ENCODE data around the gene TMEM109. TPM values are rescaled to one million over a fixed set of nuclear protein-coding genes. Genes with fewer than 3 reads are reported as not detected.

TMEM109 gene
- polyA plus RNA-seq, 4 donors: 88.8 to 116 (median 91.3) TPM

GRCh38 chr11:60960405-60960804 is 46.4 kb downstream of the TMEM109 start:
- DNase-seq (ENCODE audit: low read depth in 4 of 4, low spot score in 3 of 4): no peak

GRCh38 chr11:60964801-60965200 is 50.8 kb downstream of the TMEM109 start:
- no peak for DNase-seq (ENCODE audit: low read depth in 4 of 4, low spot score in 3 of 4)

GRCh38 chr11:60966890-60967289 is 52.9 kb downstream of the TMEM109 start:
- DNase-seq (ENCODE audit: low read depth in 4 of 4, low spot score in 3 of 4): no peak

GRCh38 chr11:60968223-60968622 is 54.3 kb downstream of the TMEM109 start:
- no peak for DNase-seq (ENCODE audit: low read depth in 4 of 4, low spot score in 3 of 4)

- DNase-seq (ENCODE audit: low read depth in 4 of 4, low spot score in 3 of 4): no peak
Measured at GRCh38 chr11:60970369-60970774, 56.4 kb downstream of the TMEM109 start.

- no peak for DNase-seq (ENCODE audit: low read depth in 4 of 4, low spot score in 3 of 4)
Measured at GRCh38 chr11:60970890-60971289, 56.9 kb downstream of the TMEM109 start.

- DNase-seq (ENCODE audit: low read depth in 4 of 4, low spot score in 3 of 4): no peak
Measured at GRCh38 chr11:60971520-60971919, 57.6 kb downstream of the TMEM109 start, which contains the start of gene CD6. Gene CD6 (plus strand): TSS chr11:60971680. CDS start chr11:60971866, 186 bp downstream.

- no peak for DNase-seq (ENCODE audit: low read depth in 4 of 4, low spot score in 3 of 4)
Measured at GRCh38 chr11:60972182-60973030, 58.4 kb downstream of the TMEM109 start.

Other genes with a start within 250 kb of the TMEM109 start
- gene MS4A8, start 214.5 kb upstream of the TMEM109 start, polyA plus RNA-seq (ENCODE audit: insufficient read length in 4 of 4): not detected
- not detected for gene MS4A18, start 189.4 kb upstream of the TMEM109 start, polyA plus RNA-seq (ENCODE audit: insufficient read length in 4 of 4)
- gene MS4A15, start 157.3 kb upstream of the TMEM109 start, polyA plus RNA-seq (ENCODE audit: insufficient read length in 4 of 4): not detected
- gene MS4A10, start 128.8 kb upstream of the TMEM109 start, polyA plus RNA-seq (ENCODE audit: insufficient read length in 4 of 4): under 1 TPM in 2 of 4 donors, not detected in 2; 0.13 to 0.31 TPM
- 10 to 100 TPM; 13.1 to 23.7 (median 18.5) TPM for gene CCDC86, start 72.0 kb upstream of the TMEM109 start, polyA plus RNA-seq (ENCODE audit: insufficient read length in 4 of 4)
- under 1 TPM; 0.14 to 0.74 (median 0.27) TPM for gene PTGDR2, start 58.2 kb upstream of the TMEM109 start, polyA plus RNA-seq (ENCODE audit: insufficient read length in 4 of 4)
- under 1 TPM in 1 of 4 donors, not detected in 3; 0.22 TPM for gene ZP1, start 46.6 kb upstream of the TMEM109 start, polyA plus RNA-seq (ENCODE audit: insufficient read length in 4 of 4)
- gene PRPF19, start 7.6 kb upstream of the TMEM109 start, polyA plus RNA-seq (ENCODE audit: insufficient read length in 4 of 4): 100 to 1,000 TPM in 3 of 4 donors, 10 to 100 TPM in 1; 89.2 to 130 (median 118) TPM
- gene TMEM132A, start 10.3 kb downstream of the TMEM109 start, polyA plus RNA-seq (ENCODE audit: insufficient read length in 4 of 4): 100 to 1,000 TPM in 1 of 4 donors, 10 to 100 TPM in 3; 56.2 to 107 (median 63.1) TPM
- 10 to 100 TPM; 18.9 to 30.1 (median 23.8) TPM for gene SLC15A3, start 38.0 kb downstream of the TMEM109 start, polyA plus RNA-seq (ENCODE audit: insufficient read length in 4 of 4)
- 1 to 10 TPM in 3 of 4 donors, under 1 TPM in 1; 0.50 to 1.6 (median 1.6) TPM for gene CD6, start 57.5 kb downstream of the TMEM109 start, polyA plus RNA-seq (ENCODE audit: insufficient read length in 4 of 4)
- gene CD5, start 188.3 kb downstream of the TMEM109 start, polyA plus RNA-seq (ENCODE audit: insufficient read length in 4 of 4): under 1 TPM; 0.06 to 0.42 (median 0.08) TPM
- gene VPS37C, start 247.3 kb downstream of the TMEM109 start, polyA plus RNA-seq (ENCODE audit: insufficient read length in 4 of 4): 10 to 100 TPM; 14.1 to 22.8 (median 17.1) TPM